Tibial nerve (tissue), 4 donors: ENCODE data around the gene C1orf232. TPM values are rescaled to one million over a fixed set of nuclear protein-coding genes. Genes with fewer than 3 reads are reported as not detected.

Experiments used
- DNase-seq, 2 donors: peaks; one replicate each; pipeline ENCODE4 v3.0.0-alpha.2; 2019; ENCODE audit warnings: low spot score in 2 of 2
- H3K27ac ChIP-seq, 4 donors: fragments of 200-600 bp; sonication (generic) in 3 of 4; one replicate each; pipeline ENCODE4 v1.5.1; 2017 to 2019; ENCODE audit warnings: mild to moderate bottlenecking in 1 of 4
- H3K27me3 ChIP-seq, 2 donors: fragments of 200-600 bp; sonication (generic) in 1 of 2; one replicate each; pipeline versions ENCODE4 v1.5.1 to v1.6.0; 2017 to 2019
- H3K36me3 ChIP-seq, 3 donors: fragments of 200-600 bp; sonication (generic); one replicate each; pipeline ENCODE4 v1.5.1; 2018 to 2019
- H3K4me1 ChIP-seq, 4 donors: fragments of 200-600 bp; sonication (generic) in 3 of 4; one replicate each; pipeline ENCODE4 v1.5.1; 2017 to 2019
- H3K4me3 ChIP-seq, 4 donors: fragments of 200-600 bp; sonication (generic) in 3 of 4; one replicate each; pipeline ENCODE4 v1.5.1; 2017 to 2019; ENCODE audit warnings: mild to moderate bottlenecking in 1 of 4, moderate library complexity in 1 of 4
- H3K9me3 ChIP-seq, 4 donors: fragments of 200-600 bp; sonication (generic) in 3 of 4; one replicate each; pipeline ENCODE4 v1.5.1; 2017 to 2019
- CTCF ChIP-seq, 5 experiments: fragments of 200-600 bp in 3 of 5; fragments of 450-650 bp in 2 of 5; sonication (generic) in 3 of 5; IDR thresholded peaks; one replicate each; pipeline ENCODE4 v1.5.1; 2016 to 2019; ENCODE audit warnings: antibody characterized with exemption in 5 of 5, mild to moderate bottlenecking in 3 of 5, moderate library complexity in 2 of 5
- EP300 ChIP-seq, 2 donors: sonication (generic); formaldehyde crosslinking; IDR thresholded peaks; one replicate each; pipeline ENCODE4 v1.6.1; 2017; ENCODE audit warnings: antibody characterized with exemption in 2 of 2, mild to moderate bottlenecking in 1 of 2
- POLR2A ChIP-seq, 2 donors: fragments of 450-650 bp; IDR thresholded peaks; one replicate each; pipeline ENCODE4 v1.6.1; 2017; ENCODE audit warnings: antibody characterized with exemption in 2 of 2, mild to moderate bottlenecking in 2 of 2, moderate library complexity in 2 of 2
- WGBS, 2 donors: methylation state at CpG; one replicate each; pipeline ENCODE4 v1.1.5; 2018; 5-methylcytosine and 5-hydroxymethylcytosine counted together
- total RNA-seq, 4 donors: library from RNA; depleted of rRNA; stranded (reverse); fragments of >200 nt; gene quantifications; one replicate each; pipeline ENCODE4 v1.1.0, GENCODE V29; 2016

The C1orf232 gene
- total RNA-seq, 4 donors from 2014 or later, result not detected

- 54 to 67% methylated on average over 1 of the region's 1 CpG for WGBS, 2 donors
These were observed 42.8 kb downstream of the C1orf232 start for GRCh38 chr1:26125946-26126320.

GRCh38 chr1:26125382-26125781, 43.4 kb downstream of the C1orf232 start:
- H3K36me3 ChIP-seq, result peaks cover 0 to 21% (median 0%) of the 10 kb centered on the region in 3 donors
- no peak for DNase-seq
- TF ChIP-seq CTCF (IDR thresholded peaks at IDR 0.05) (no peak), EP300 (IDR thresholded peaks at IDR 0.05) (no peak), POLR2A (IDR thresholded peaks at IDR 0.05) (no peak)
- H3K9me3 ChIP-seq, result no peaks in the 10 kb centered on the region
- H3K4me3 ChIP-seq, result no peak overlapping the region
- no peaks in the 10 kb centered on the region for H3K27me3 ChIP-seq
- H3K27ac ChIP-seq, result peak overlapping the region in 2 of 4 donors; percentile 37 to 66
- peaks cover 0 to 41% (median 22%) of the 10 kb centered on the region in 4 donors for H3K4me1 ChIP-seq

More at GRCh38 chr1:26125946-26126320, 42.8 kb downstream of the C1orf232 start:
- no peak overlapping the region for H3K4me3 ChIP-seq
- no peaks in the 10 kb centered on the region for H3K27me3 ChIP-seq
- H3K9me3 ChIP-seq, result no peaks in the 10 kb centered on the region
- peaks cover 0 to 41% (median 22%) of the 10 kb centered on the region in 4 donors for H3K4me1 ChIP-seq
- no peak for DNase-seq
- peak overlapping the region in 3 of 4 donors; percentile 1 to 66 (median 56) for H3K27ac ChIP-seq
- peaks cover 0 to 19% (median 0%) of the 10 kb centered on the region in 3 donors for H3K36me3 ChIP-seq
- TF ChIP-seq EP300 (IDR thresholded peaks at IDR 0.05), result no peak
- TF ChIP-seq CTCF (IDR thresholded peaks at IDR 0.05), result no peak
- TF ChIP-seq POLR2A (IDR thresholded peaks at IDR 0.05), result no peak

- Histone ChIP-seq H3K9me3 (no peaks in the 10 kb centered on the region), H3K36me3 (peaks cover 0 to 27% (median 0%) of the 10 kb centered on the region in 3 donors), H3K27me3 (no peaks in the 10 kb centered on the region), H3K4me3 (no peak overlapping the region), H3K27ac (peak overlapping the region in 2 of 4 donors; percentile 11 to 37), H3K4me1 (peaks cover 0 to 41% (median 22%) of the 10 kb centered on the region in 4 donors)
- 68 to 76% methylated on average over 4 of the region's 4 CpGs for WGBS, 2 donors
- no peak for DNase-seq
- TF ChIP-seq POLR2A (IDR thresholded peaks at IDR 0.05), result no peak
- TF ChIP-seq EP300 (IDR thresholded peaks at IDR 0.05), result no peak
- no peak for TF ChIP-seq CTCF (IDR thresholded peaks at IDR 0.05)
These were observed 44.1 kb downstream of the C1orf232 start for GRCh38 chr1:26124418-26125331.

GRCh38 chr1:26122988-26123973, 45.5 kb downstream of the C1orf232 start:
- Histone ChIP-seq H3K36me3 (peaks cover 0 to 41% (median 4%) of the 10 kb centered on the region in 3 donors), H3K4me1 (peaks cover 0 to 41% (median 21%) of the 10 kb centered on the region in 4 donors), H3K27ac (peak overlapping the region in 1 of 4 donors; percentile 33), H3K27me3 (no peaks in the 10 kb centered on the region), H3K9me3 (no peaks in the 10 kb centered on the region), H3K4me3 (no peak overlapping the region)
- TF ChIP-seq EP300 (IDR thresholded peaks at IDR 0.05) (no peak), POLR2A (IDR thresholded peaks at IDR 0.05) (no peak), CTCF (IDR thresholded peaks at IDR 0.05) (no peak)
- DNase-seq, result no peak
- WGBS, 2 donors, result 86 to 91% methylated on average over 7 of the region's 7 CpGs
